ENCODE measurements around the gene RASEF. TPM values are rescaled to one million over a fixed set of nuclear protein-coding genes. Genes with fewer than 3 reads are reported as not detected.

RASEF gene
- total and polyA plus RNA-seq, 10 of the 15 experiments (the other 5 are each of a cell fraction or from before 2014, with no cell fraction given) = under 0.01 to 0.04 (median 0.01) TPM; not detected in 7

DNA sequence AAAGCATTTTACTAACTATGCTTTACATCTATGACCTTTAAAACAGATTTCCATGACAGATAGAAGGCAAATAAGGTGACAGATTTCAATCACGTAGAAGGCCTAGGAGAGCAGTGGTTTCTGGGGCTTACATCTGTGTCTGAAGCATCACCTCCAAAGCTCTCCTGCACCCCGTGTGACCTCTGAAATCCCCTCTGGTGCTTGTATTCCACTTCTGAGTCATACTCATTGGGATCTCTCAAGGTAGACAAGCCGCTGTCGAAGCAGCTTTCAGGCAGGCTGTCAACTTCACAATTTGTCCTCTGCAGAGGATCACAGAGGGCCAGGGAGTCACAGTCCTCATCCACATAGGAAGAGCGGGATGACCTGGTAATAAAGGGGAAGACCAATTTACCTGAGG is 62.2 kb downstream of the RASEF start (continued):
- TF ChIP-seq EGR1 (IDR thresholded peaks at IDR 0.05; ENCODE audit: borderline replicate concordance in 1 of 2, low read depth in 2 of 2, low read length in 2 of 2) = no peak
- TF ChIP-seq CHD4 (IDR thresholded peaks at IDR 0.05) = no peak

DNA sequence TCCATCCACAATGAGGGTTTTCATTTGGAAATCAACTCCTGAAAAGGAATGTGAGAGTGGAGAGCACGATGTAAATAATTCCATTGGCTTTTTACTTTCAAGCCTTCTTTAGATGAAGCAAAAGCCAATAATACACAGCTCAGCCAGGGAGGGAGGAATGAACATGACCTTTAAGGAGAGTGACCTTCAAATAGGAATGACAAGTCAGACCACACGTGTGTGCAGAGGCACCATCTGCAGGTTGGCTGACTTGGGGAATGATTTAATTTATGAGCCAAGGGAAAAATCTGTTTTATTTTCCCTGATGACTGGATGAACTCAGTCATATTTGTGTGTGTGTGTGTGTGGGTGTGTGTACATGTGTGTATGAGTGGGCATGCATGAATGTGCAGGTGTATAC is 64.5 kb downstream of the RASEF start:
- H3K36me3 ChIP-seq (ENCODE audit: control insufficient read depth in 2 of 2, insufficient read depth in 2 of 2, low read length in 1 of 2) = no peaks in the 10 kb centered on the region
- 2% methylated on average over 2 of the region's 2 CpGs for WGBS (ENCODE audit: insufficient coverage, insufficient replicate concordance, low lambda C conversion rate, missing lambda C conversion rate)
- FAIRE-seq (no peak), ATAC-seq (no peak), DNase-seq (ENCODE audit: low read depth, low spot score) (no peak)
- H3K4me2 ChIP-seq (ENCODE audit: control insufficient read depth, insufficient read depth) = no peak overlapping the region
- no peaks in the 10 kb centered on the region for H3K9me3 ChIP-seq (replicated peaks; ENCODE audit: control insufficient read depth, insufficient read depth, low read length)
- H3K79me2 ChIP-seq (ENCODE audit: control insufficient read depth, insufficient read depth, low read length) = no peaks in the 10 kb centered on the region
- intact Hi-C loops (cut with micrococcal nuclease; ENCODE audit: unreplicated experiment) = no loop called here
- no peaks in the 10 kb centered on the region for H4K20me1 ChIP-seq (ENCODE audit: control insufficient read depth, insufficient read depth)
- H3K4me1 ChIP-seq (ENCODE audit: control insufficient read depth, insufficient read depth, low read length) = no peaks in the 10 kb centered on the region
- ChIA-PET POLR2A (no interaction called here), RAD21 (ENCODE audit: unreplicated experiment) (no interaction called here), SMC1A (ENCODE audit: uncharacterized antibody, unreplicated experiment) (no interaction called here), CTCF (no interaction called here)
- no peak overlapping the region for H3K27ac ChIP-seq (ENCODE audit: control insufficient read depth, insufficient read depth)
- in situ Hi-C loops (cut with MboI) = no loop called here
- TF ChIP-seq SRF (IDR thresholded peaks at IDR 0.05; ENCODE audit: low read depth in 2 of 2, low read length in 2 of 2) (no peak), CREB1 (IDR thresholded peaks at IDR 0.05; ENCODE audit: low read depth) (no peak), NFYA (IDR thresholded peaks at IDR 0.05; ENCODE audit: borderline replicate concordance, low read depth, low read length) (no peak), NFXL1 (IDR thresholded peaks at IDR 0.05; ENCODE audit: borderline replicate concordance) (no peak), PAX8 (IDR thresholded peaks at IDR 0.05) (no peak), RUNX3 (IDR thresholded peaks at IDR 0.05; ENCODE audit: low read length) (no peak), RB1 (IDR thresholded peaks at IDR 0.05; ENCODE audit: borderline replicate concordance) (no peak), PML (IDR thresholded peaks at IDR 0.05; ENCODE audit: low read length) (no peak), NR2F1 (conservative IDR thresholded peaks at IDR 0.05) (no peak), POU2F2 (IDR thresholded peaks at IDR 0.05; ENCODE audit: borderline replicate concordance, low read depth, low read length) (no peak), CHD4 (IDR thresholded peaks at IDR 0.05) (no peak), CBFB (IDR thresholded peaks at IDR 0.05; ENCODE audit: low read depth) (no peak), ZNF217 (IDR thresholded peaks at IDR 0.05) (no peak), KAT2A (conservative IDR thresholded peaks at IDR 0.05; ENCODE audit: control insufficient read depth, low read depth, low read length) (no peak), HDAC6 (IDR thresholded peaks at IDR 0.05; ENCODE audit: unreplicated experiment) (no peak)
- TF ChIP-seq, protein P1, sequence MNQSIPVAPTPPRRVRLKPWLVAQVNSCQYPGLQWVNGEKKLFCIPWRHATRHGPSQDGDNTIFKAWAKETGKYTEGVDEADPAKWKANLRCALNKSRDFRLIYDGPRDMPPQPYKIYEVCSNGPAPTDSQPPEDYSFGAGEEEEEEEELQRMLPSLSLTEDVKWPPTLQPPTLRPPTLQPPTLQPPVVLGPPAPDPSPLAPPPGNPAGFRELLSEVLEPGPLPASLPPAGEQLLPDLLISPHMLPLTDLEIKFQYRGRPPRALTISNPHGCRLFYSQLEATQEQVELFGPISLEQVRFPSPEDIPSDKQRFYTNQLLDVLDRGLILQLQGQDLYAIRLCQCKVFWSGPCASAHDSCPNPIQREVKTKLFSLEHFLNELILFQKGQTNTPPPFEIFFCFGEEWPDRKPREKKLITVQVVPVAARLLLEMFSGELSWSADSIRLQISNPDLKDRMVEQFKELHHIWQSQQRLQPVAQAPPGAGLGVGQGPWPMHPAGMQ (IDR thresholded peaks at IDR 0.05; ENCODE audit: borderline replicate concordance) = no peak
- TF ChIP-seq, protein P2, sequence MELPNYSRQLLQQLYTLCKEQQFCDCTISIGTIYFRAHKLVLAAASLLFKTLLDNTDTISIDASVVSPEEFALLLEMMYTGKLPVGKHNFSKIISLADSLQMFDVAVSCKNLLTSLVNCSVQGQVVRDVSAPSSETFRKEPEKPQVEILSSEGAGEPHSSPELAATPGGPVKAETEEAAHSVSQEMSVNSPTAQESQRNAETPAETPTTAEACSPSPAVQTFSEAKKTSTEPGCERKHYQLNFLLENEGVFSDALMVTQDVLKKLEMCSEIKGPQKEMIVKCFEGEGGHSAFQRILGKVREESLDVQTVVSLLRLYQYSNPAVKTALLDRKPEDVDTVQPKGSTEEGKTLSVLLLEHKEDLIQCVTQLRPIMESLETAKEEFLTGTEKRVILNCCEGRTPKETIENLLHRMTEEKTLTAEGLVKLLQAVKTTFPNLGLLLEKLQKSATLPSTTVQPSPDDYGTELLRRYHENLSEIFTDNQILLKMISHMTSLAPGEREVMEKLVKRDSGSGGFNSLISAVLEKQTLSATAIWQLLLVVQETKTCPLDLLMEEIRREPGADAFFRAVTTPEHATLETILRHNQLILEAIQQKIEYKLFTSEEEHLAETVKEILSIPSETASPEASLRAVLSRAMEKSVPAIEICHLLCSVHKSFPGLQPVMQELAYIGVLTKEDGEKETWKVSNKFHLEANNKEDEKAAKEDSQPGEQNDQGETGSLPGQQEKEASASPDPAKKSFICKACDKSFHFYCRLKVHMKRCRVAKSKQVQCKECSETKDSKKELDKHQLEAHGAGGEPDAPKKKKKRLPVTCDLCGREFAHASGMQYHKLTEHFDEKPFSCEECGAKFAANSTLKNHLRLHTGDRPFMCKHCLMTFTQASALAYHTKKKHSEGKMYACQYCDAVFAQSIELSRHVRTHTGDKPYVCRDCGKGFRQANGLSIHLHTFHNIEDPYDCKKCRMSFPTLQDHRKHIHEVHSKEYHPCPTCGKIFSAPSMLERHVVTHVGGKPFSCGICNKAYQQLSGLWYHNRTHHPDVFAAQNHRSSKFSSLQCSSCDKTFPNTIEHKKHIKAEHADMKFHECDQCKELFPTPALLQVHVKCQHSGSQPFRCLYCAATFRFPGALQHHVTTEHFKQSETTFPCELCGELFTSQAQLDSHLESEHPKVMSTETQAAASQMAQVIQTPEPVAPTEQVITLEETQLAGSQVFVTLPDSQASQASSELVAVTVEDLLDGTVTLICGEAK (IDR thresholded peaks at IDR 0.05; ENCODE audit: borderline replicate concordance) = no peak
- H2AFZ ChIP-seq (ENCODE audit: control insufficient read depth, low read depth, low read length) = no peak overlapping the region
- no TSS peak for BruUV-seq (replicated peaks)
- no peak overlapping the region for H3K9ac ChIP-seq (ENCODE audit: control insufficient read depth, insufficient read depth, low read length)
- no peaks in the 10 kb centered on the region for H3K27me3 ChIP-seq (replicated peaks in 1 of 2; ENCODE audit: control insufficient read depth in 2 of 2, insufficient read depth in 2 of 2, low read length in 1 of 2)
- H3K4me3 ChIP-seq = no peak overlapping the region
